Measurements from ENCODE around the gene QSOX1.

Gene QSOX1

GRCh38 chr1:180150982-180151381 is 3.7 kb upstream of the QSOX1 start:
- TF ChIP-seq, protein P1, sequence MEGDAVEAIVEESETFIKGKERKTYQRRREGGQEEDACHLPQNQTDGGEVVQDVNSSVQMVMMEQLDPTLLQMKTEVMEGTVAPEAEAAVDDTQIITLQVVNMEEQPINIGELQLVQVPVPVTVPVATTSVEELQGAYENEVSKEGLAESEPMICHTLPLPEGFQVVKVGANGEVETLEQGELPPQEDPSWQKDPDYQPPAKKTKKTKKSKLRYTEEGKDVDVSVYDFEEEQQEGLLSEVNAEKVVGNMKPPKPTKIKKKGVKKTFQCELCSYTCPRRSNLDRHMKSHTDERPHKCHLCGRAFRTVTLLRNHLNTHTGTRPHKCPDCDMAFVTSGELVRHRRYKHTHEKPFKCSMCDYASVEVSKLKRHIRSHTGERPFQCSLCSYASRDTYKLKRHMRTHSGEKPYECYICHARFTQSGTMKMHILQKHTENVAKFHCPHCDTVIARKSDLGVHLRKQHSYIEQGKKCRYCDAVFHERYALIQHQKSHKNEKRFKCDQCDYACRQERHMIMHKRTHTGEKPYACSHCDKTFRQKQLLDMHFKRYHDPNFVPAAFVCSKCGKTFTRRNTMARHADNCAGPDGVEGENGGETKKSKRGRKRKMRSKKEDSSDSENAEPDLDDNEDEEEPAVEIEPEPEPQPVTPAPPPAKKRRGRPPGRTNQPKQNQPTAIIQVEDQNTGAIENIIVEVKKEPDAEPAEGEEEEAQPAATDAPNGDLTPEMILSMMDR (IDR thresholded peaks at IDR 0.05), result no peak
- no peak overlapping the region for H3K4me3 ChIP-seq
- DNase-seq (ENCODE audit: low spot score), result no peak
- no peak overlapping the region for H3K27ac ChIP-seq

DNA sequence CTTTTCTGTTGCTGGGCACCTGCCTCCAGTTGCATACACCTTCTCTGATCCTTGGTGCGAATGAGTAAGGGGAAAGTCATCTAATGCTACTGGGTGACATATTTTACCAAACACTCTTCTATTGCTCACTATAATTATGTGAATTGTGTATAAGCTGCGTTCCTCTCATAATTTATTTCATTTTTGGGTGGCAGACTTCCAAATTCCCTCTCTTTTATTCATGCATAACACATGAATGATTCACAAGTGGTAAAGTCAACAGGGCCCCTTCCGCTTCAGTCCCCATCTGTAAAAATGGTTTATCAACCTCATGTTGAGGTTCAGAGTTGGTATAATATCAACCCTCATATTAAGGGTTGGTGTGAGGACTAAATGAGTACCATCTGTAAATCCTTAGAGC is 3.2 kb upstream of the QSOX1 start:
- no peak for DNase-seq (ENCODE audit: low spot score)
- H3K27ac ChIP-seq, result no peak overlapping the region
- TF ChIP-seq, protein P1 (IDR thresholded peaks at IDR 0.05), result no peak

GRCh38 chr1:180152588-180152987 is 2.1 kb upstream of the QSOX1 start:
- H3K27ac ChIP-seq, result no peak overlapping the region
- no peak overlapping the region for H3K4me3 ChIP-seq
- no peak for DNase-seq (ENCODE audit: low spot score)
- TF ChIP-seq, protein P1 (IDR thresholded peaks at IDR 0.05), result no peak

More for the DNA sequence above, 3.2 kb upstream of the QSOX1 start:
- no peak overlapping the region for H3K4me3 ChIP-seq

DNA sequence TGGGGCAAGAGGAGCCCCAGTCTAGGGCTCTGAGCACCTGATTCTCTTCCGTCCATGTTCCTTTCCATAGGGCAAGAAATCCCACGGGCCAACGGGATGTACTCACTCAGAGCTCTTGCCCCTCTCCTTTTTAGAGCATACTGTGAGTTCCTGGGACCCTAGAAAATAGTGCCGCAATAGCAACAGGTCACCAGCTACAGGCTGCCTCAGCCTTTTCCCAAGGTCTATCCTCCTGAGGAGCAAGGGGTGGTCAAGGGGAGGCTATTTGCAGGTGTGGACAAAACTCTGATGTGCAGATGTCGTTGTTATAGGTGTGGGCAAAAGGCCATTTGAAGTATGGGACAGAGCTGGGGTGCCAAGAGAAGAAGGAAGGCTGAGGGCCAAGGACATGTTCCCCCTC is 1.6 kb upstream of the QSOX1 start:
- Histone ChIP-seq H3K27ac (no peak overlapping the region), H3K4me3 (no peak overlapping the region)
- TF ChIP-seq, protein P1 (IDR thresholded peaks at IDR 0.05), result no peak
- DNase-seq (ENCODE audit: low spot score), result no peak

- peak overlapping the region; percentile 99 for H3K4me3 ChIP-seq
- peak overlapping the region; percentile 79 to 93 for H3K27ac ChIP-seq
- TF ChIP-seq, protein P1 (IDR thresholded peaks at IDR 0.05), result no peak
- no peak for DNase-seq (ENCODE audit: low spot score)
These were observed 705 bp upstream of the QSOX1 start for GRCh38 chr1:180154003-180154324.

- TF ChIP-seq, protein P1 (IDR thresholded peaks at IDR 0.05), result no peak
- Histone ChIP-seq H3K4me3 (peak overlapping the region; percentile 99), H3K27ac (peak overlapping the region; percentile 79 to 93)
- DNase-seq (ENCODE audit: low spot score), result no peak
These were observed 563 bp downstream of the QSOX1 start for GRCh38 chr1:180155182-180155682.

DNA sequence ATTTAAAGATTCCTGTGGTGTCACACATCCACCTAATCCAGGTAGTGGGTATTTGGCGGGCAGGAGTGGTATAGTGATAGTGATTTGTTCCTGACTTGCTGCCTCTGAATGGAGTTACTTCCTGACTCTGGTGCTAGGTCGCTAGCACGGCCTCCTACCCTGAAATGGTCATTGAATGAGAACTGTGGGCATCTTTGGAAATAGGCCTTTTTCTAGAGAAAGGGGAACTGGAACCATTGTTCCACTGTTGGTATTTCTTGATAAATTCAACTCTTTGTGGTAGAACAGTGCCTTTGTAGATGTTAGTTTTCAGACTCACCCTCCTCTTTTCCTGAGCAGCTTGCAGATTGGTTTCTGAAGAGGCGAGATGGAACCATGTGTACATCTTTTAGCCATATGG is 1.5 kb downstream of the QSOX1 start:
- Histone ChIP-seq H3K4me3 (peak overlapping the region; percentile 99), H3K27ac (peak overlapping the region in 1 of 2 donors; percentile 93)
- TF ChIP-seq, protein P1 (IDR thresholded peaks at IDR 0.05), result no peak
- no peak for DNase-seq (ENCODE audit: low spot score)

All from coronary artery (tissue), 2 donors.